Trophoblast cell (in vitro differentiated cells and primary cell): ENCODE measurements around the gene PAK4.

Experiments
- DNase-seq, 2 donors: peaks; one replicate each; pipeline ENCODE4 v3.0.0-alpha.2; 2016
- H2AFZ ChIP-seq: 2 replicates; pipeline ENCODE4 v1.6.1; 2013; ENCODE audit warnings: low read length, moderate library complexity, mild to moderate bottlenecking; ENCODE audit not compliant: insufficient read depth, poor library complexity
- H2AK5ac ChIP-seq: 2 replicates; pipeline ENCODE4 v1.6.1; 2013; ENCODE audit warnings: mild to moderate bottlenecking, low read length
- H2BK120ac ChIP-seq: 2 replicates; pipeline ENCODE4 v1.6.1; 2013; ENCODE audit warnings: low read length, mild to moderate bottlenecking, moderate library complexity; ENCODE audit not compliant: insufficient read depth, poor library complexity
- H2BK12ac ChIP-seq: 2 replicates; pipeline ENCODE4 v1.6.1; 2013; ENCODE audit warnings: mild to moderate bottlenecking, low read length, moderate library complexity
- H2BK5ac ChIP-seq: 2 replicates; pipeline ENCODE4 v1.6.1; 2013; ENCODE audit warnings: low read length, low read depth, moderate library complexity, mild to moderate bottlenecking; ENCODE audit not compliant: poor library complexity
- H3K14ac ChIP-seq: 2 replicates; pipeline ENCODE4 v1.6.1; 2013; ENCODE audit warnings: mild to moderate bottlenecking, low read length
- H3K18ac ChIP-seq: 2 replicates; pipeline ENCODE4 v1.6.1; 2013; ENCODE audit warnings: mild to moderate bottlenecking, low read length
- H3K23ac ChIP-seq: 2 replicates; pipeline ENCODE4 v1.6.1; 2013; ENCODE audit warnings: low read length
- H3K27ac ChIP-seq: 2 replicates; pipeline ENCODE4 v1.5.1; 2013; ENCODE audit warnings: low read depth, mild to moderate bottlenecking, inconsistent platforms, low read length, moderate library complexity
- H3K27me3 ChIP-seq: 2 replicates; pipeline ENCODE4 v1.6.1; 2013; ENCODE audit warnings: inconsistent platforms, mild to moderate bottlenecking, low read length, moderate library complexity; ENCODE audit not compliant: insufficient read depth
- H3K36me3 ChIP-seq, 2 experiments: 1 replicate in 1 of 2; 2 replicates in 1 of 2; pipeline ENCODE4 v1.6.1; 2013; ENCODE audit warnings: low read length in 2 of 2, mild to moderate bottlenecking in 2 of 2, moderate library complexity in 1 of 2; ENCODE audit not compliant: insufficient read depth in 2 of 2, control insufficient read depth in 1 of 2
- H3K4ac ChIP-seq: 2 replicates; pipeline ENCODE4 v1.6.1; 2013; ENCODE audit warnings: low read depth, mild to moderate bottlenecking, low read length, moderate library complexity
- H3K4me1 ChIP-seq, 2 experiments: 1 replicate in 1 of 2; 2 replicates in 1 of 2; pipeline ENCODE4 v1.6.1; 2013; ENCODE audit warnings: low read length in 2 of 2, mild to moderate bottlenecking in 2 of 2, moderate library complexity in 1 of 2; ENCODE audit not compliant: insufficient read depth in 2 of 2, control insufficient read depth in 1 of 2
- H3K4me2 ChIP-seq: 2 replicates; pipeline ENCODE4 v1.6.1; 2013; ENCODE audit warnings: inconsistent platforms, mild to moderate bottlenecking, low read length, moderate library complexity
- H3K4me3 ChIP-seq: 2 replicates; pipeline ENCODE4 v1.5.1; 2013; ENCODE audit warnings: mild to moderate bottlenecking, low read depth, low read length, inconsistent platforms
- H3K79me1 ChIP-seq: one replicate; pipeline ENCODE4 v1.6.1; 2013; ENCODE audit warnings: low read length
- H3K79me2 ChIP-seq: 2 replicates; pipeline ENCODE4 v1.6.1; 2013; ENCODE audit warnings: low read length, mild to moderate bottlenecking; ENCODE audit not compliant: control insufficient read depth, insufficient read depth, poor library complexity
- H3K9ac ChIP-seq: 2 replicates; pipeline ENCODE4 v1.6.1; 2013; ENCODE audit warnings: mild to moderate bottlenecking, low read length
- H3K9me3 ChIP-seq: 2 replicates; pipeline ENCODE4 v1.6.1; 2013; ENCODE audit warnings: low read depth, mild to moderate bottlenecking, control low read depth, inconsistent platforms, low read length; ENCODE audit not compliant: insufficient read depth
- H4K12ac ChIP-seq: 2 replicates; pipeline ENCODE4 v1.6.1; 2013; ENCODE audit warnings: low read depth, mild to moderate bottlenecking, low read length, moderate library complexity
- H4K8ac ChIP-seq: 2 replicates; pipeline ENCODE4 v1.6.1; 2013; ENCODE audit warnings: low read depth, mild to moderate bottlenecking, low read length, moderate library complexity
- H4K91ac ChIP-seq: one replicate; pipeline ENCODE4 v1.6.1; 2013; ENCODE audit warnings: low read depth, mild to moderate bottlenecking, low read length, moderate library complexity
- WGBS: extraction: QIAGEN DNeasy Blood & Tissue Kit; methylation state at CpG from one replicate; pipeline ENCODE4 v1.1.7; 2013; ENCODE audit warnings: missing lambda C conversion rate; ENCODE audit not compliant: insufficient read length, insufficient coverage; ENCODE audit errors: extremely low coverage; 5-methylcytosine and 5-hydroxymethylcytosine counted together

Gene PAK4

GRCh38 chr19:39110263-39110967 is 15.2 kb upstream of the PAK4 start:
- Histone ChIP-seq H4K8ac (no peak overlapping the region), H4K12ac (no peak overlapping the region), H3K4ac (no peak overlapping the region), H3K27ac (no peak overlapping the region), H4K91ac (peak overlapping the region; percentile 53), H3K14ac (no peak overlapping the region), H2BK120ac (no peak overlapping the region), H3K79me1 (peaks cover 12% of the 10 kb centered on the region), H2BK5ac (no peak overlapping the region), H3K36me3 (no peaks in the 10 kb centered on the region), H3K79me2 (no peaks in the 10 kb centered on the region), H2AK5ac (no peak overlapping the region), H2BK12ac (no peak overlapping the region), H3K27me3 (no peaks in the 10 kb centered on the region), H3K23ac (no peak overlapping the region), H3K4me2 (no peak overlapping the region), H3K9ac (no peak overlapping the region), H3K4me1 (peaks cover 5 to 7% of the 10 kb centered on the region in 2 experiments), H3K18ac (no peak overlapping the region), H3K4me3 (no peak overlapping the region), H2AFZ (no peak overlapping the region), H3K9me3 (no peaks in the 10 kb centered on the region)
- WGBS, result 100% methylated on average over 1 of the region's 16 CpGs
- DNase-seq, result peak in 1 of 2 donors; percentile 69

GRCh38 chr19:39111593-39112199 is 13.9 kb upstream of the PAK4 start:
- H2AFZ ChIP-seq, result no peak overlapping the region
- peak overlapping the region; percentile 82 for H3K4ac ChIP-seq
- peak overlapping the region; percentile 53 for H3K14ac ChIP-seq
- no peak overlapping the region for H3K23ac ChIP-seq
- H3K4me3 ChIP-seq, result no peak overlapping the region
- peak overlapping the region; percentile 75 for H2BK5ac ChIP-seq
- peak overlapping the region; percentile 25 for H3K9ac ChIP-seq
- DNase-seq, result peak; percentile 97
- no peaks in the 10 kb centered on the region for H3K36me3 ChIP-seq
- no peaks in the 10 kb centered on the region for H3K27me3 ChIP-seq
- peaks cover 5 to 7% of the 10 kb centered on the region in 2 experiments for H3K4me1 ChIP-seq
- H4K8ac ChIP-seq, result peak overlapping the region; percentile 75
- H2BK12ac ChIP-seq, result peak overlapping the region; percentile 36
- H2AK5ac ChIP-seq, result peak overlapping the region; percentile 73
- no CpG with 5 or more reads among the region's 18 CpGs for WGBS
- peak overlapping the region; percentile 44 for H4K12ac ChIP-seq
- H3K79me1 ChIP-seq, result peaks cover 16% of the 10 kb centered on the region
- no peak overlapping the region for H3K4me2 ChIP-seq
- H4K91ac ChIP-seq, result peak overlapping the region; percentile 92
- no peaks in the 10 kb centered on the region for H3K79me2 ChIP-seq
- H3K27ac ChIP-seq, result peak overlapping the region; percentile 67
- H3K9me3 ChIP-seq, result no peaks in the 10 kb centered on the region
- no peak overlapping the region for H3K18ac ChIP-seq
- H2BK120ac ChIP-seq, result peak overlapping the region; percentile 84

- Histone ChIP-seq H4K91ac (peak overlapping the region; percentile 92), H3K18ac (no peak overlapping the region), H3K4me3 (no peak overlapping the region), H2BK12ac (peak overlapping the region; percentile 36), H2AFZ (no peak overlapping the region), H3K79me1 (peaks cover 16% of the 10 kb centered on the region), H2BK5ac (peak overlapping the region; percentile 75), H3K27me3 (no peaks in the 10 kb centered on the region), H3K9ac (peak overlapping the region; percentile 32), H3K4me2 (no peak overlapping the region), H3K36me3 (no peaks in the 10 kb centered on the region), H3K14ac (peak overlapping the region; percentile 53), H3K4me1 (peaks cover 5 to 7% of the 10 kb centered on the region in 2 experiments), H3K4ac (no peak overlapping the region), H2BK120ac (peak overlapping the region; percentile 84), H3K79me2 (no peaks in the 10 kb centered on the region), H3K9me3 (no peaks in the 10 kb centered on the region), H3K23ac (no peak overlapping the region), H3K27ac (peak overlapping the region; percentile 67), H2AK5ac (no peak overlapping the region), H4K12ac (peak overlapping the region; percentile 44), H4K8ac (peak overlapping the region; percentile 75)
- WGBS, result no CpG with 5 or more reads among the region's 15 CpGs
- peak; percentile 91 to 94 for DNase-seq
Observed at GRCh38 chr19:39112338-39112890, 13.2 kb upstream of the PAK4 start.

DNA sequence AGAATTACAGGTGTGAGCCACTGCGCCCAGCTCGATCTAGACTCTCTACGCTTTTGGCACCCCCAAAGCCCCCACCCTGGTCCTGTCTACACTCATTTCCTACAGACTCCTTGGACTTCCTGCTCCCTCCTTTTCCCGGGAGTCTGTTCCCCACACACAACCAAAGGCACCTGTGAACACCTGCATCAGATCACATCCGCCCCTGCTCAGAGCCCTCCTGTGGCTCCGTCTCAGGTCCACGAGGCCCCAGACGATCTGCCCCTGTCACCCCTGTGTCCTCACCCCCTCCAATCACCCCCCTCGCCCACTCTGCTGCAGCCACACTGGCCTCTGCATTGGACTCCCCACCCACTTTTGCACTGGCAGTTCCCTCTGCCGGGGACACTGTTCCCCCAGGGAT is 12.4 kb upstream of the PAK4 start:
- WGBS, result no CpG with 5 or more reads among the region's 10 CpGs
- H3K79me2 ChIP-seq, result no peaks in the 10 kb centered on the region

More for the DNA sequence above, 12.4 kb upstream of the PAK4 start:
- no peak overlapping the region for H2AFZ ChIP-seq
- H3K14ac ChIP-seq, result peak overlapping the region; percentile 17
- H3K27ac ChIP-seq, result no peak overlapping the region
- H3K36me3 ChIP-seq, result no peaks in the 10 kb centered on the region
- H3K4me2 ChIP-seq, result no peak overlapping the region
- H3K4me3 ChIP-seq, result no peak overlapping the region
- H4K12ac ChIP-seq, result no peak overlapping the region
- H3K18ac ChIP-seq, result no peak overlapping the region
- H2BK12ac ChIP-seq, result no peak overlapping the region
- no peak overlapping the region for H3K4ac ChIP-seq
- peak overlapping the region; percentile 50 for H4K91ac ChIP-seq
- H2BK120ac ChIP-seq, result peak overlapping the region; percentile 25
- H3K9ac ChIP-seq, result no peak overlapping the region
- peaks cover 16% of the 10 kb centered on the region for H3K79me1 ChIP-seq
- no peak overlapping the region for H4K8ac ChIP-seq
- no peak overlapping the region for H3K23ac ChIP-seq
- no peaks in the 10 kb centered on the region for H3K27me3 ChIP-seq
- peaks cover 5 to 7% of the 10 kb centered on the region in 2 experiments for H3K4me1 ChIP-seq
- H2BK5ac ChIP-seq, result peak overlapping the region; percentile 54
- no peaks in the 10 kb centered on the region for H3K9me3 ChIP-seq
- no peak overlapping the region for H2AK5ac ChIP-seq
- DNase-seq, result no peak
